Neural progenitor cell (in vitro differentiated cells): Measurements from ENCODE around the gene MFSD11. TPM values are rescaled to one million over a fixed set of nuclear protein-coding genes. Genes with fewer than 3 reads are reported as not detected.
"Not testable (repeated sequence)": the region's sequence is repeated elsewhere in the genome, so short reads cannot be mapped to it uniquely, and the experiment has no call there.

ENCODE experiments used
- DNase-seq: peaks from one replicate; pipeline ENCODE4 v3.0.0-alpha.2; 2016; ENCODE audit warnings: low spot score
- H2AFZ ChIP-seq: fragments of 200-600 bp; sonication (generic); replicated peaks from 2 replicates; pipeline ENCODE4 v1.6.1; 2016; ENCODE audit warnings: antibody characterized with exemption
- H3F3A ChIP-seq: fragments of 200-600 bp; sonication (generic); 2 replicates; pipeline ENCODE4 v1.6.1; 2016; ENCODE audit warnings: antibody characterized with exemption, low read depth
- H3K27ac ChIP-seq: fragments of 200-600 bp; sonication (generic); 2 replicates; pipeline ENCODE4 v1.5.1; 2016; ENCODE audit warnings: mild to moderate bottlenecking
- H3K27me3 ChIP-seq: fragments of 200-600 bp; sonication (generic); 2 replicates; pipeline ENCODE4 v1.6.1; 2016; ENCODE audit warnings: mild to moderate bottlenecking, moderate library complexity
- H3K36me3 ChIP-seq: fragments of 200-600 bp; sonication (generic); 2 replicates; pipeline ENCODE4 v1.5.1; 2016
- H3K4me1 ChIP-seq: fragments of 200-600 bp; sonication (generic); 2 replicates; pipeline ENCODE4 v1.6.1; 2016; ENCODE audit warnings: mixed run types
- H3K4me2 ChIP-seq: fragments of 200-600 bp; sonication (generic); 2 replicates; pipeline ENCODE4 v1.6.1; 2016
- H3K4me3 ChIP-seq: fragments of 200-600 bp; sonication (generic); 2 replicates; pipeline ENCODE4 v1.5.1; 2016
- H3K79me2 ChIP-seq: fragments of 200-600 bp; sonication (generic); 2 replicates; pipeline ENCODE4 v1.6.1; 2016; ENCODE audit warnings: low read depth
- H3K9ac ChIP-seq: fragments of 200-600 bp; sonication (generic); 2 replicates; pipeline ENCODE4 v1.6.1; 2016
- H3K9me3 ChIP-seq: fragments of 200-600 bp; sonication (generic); 2 replicates; pipeline ENCODE4 v1.5.1; 2016; ENCODE audit warnings: low read depth
- H4K20me1 ChIP-seq: fragments of 200-600 bp; sonication (generic); 2 replicates; pipeline ENCODE4 v1.6.1; 2016; ENCODE audit warnings: low read depth
- H3K27ac Mint-ChIP-seq: 3 replicates; pipeline ENCODE4 v1.8.0; 2021; ENCODE audit warnings: mixed read lengths
- H3K27me3 Mint-ChIP-seq: 2 replicates; pipeline ENCODE4 v1.8.0; 2022; ENCODE audit warnings: low read depth, mild to moderate bottlenecking, inconsistent platforms, moderate library complexity, mixed read lengths; ENCODE audit not compliant: insufficient read depth
- H3K36me3 Mint-ChIP-seq: 3 replicates; pipeline ENCODE4 v1.8.0; 2021; ENCODE audit warnings: mixed read lengths
- H3K4me1 Mint-ChIP-seq: 3 replicates; pipeline ENCODE4 v1.8.0; 2021; ENCODE audit warnings: mixed read lengths
- H3K4me3 Mint-ChIP-seq: 3 replicates; pipeline ENCODE4 v1.8.0; 2021; ENCODE audit warnings: mild to moderate bottlenecking, moderate library complexity, mixed read lengths
- H3K9me3 Mint-ChIP-seq: 3 replicates; pipeline ENCODE4 v1.8.0; 2020; ENCODE audit warnings: mixed read lengths
- CTCF ChIP-seq: fragments of 200-600 bp; sonication (generic); IDR thresholded peaks from 2 replicates; pipeline ENCODE4 v1.5.1; 2017; ENCODE audit warnings: antibody characterized with exemption, mild to moderate bottlenecking
- EZH2 ChIP-seq: fragments of 200-600 bp; sonication (generic); IDR thresholded peaks from 2 replicates; pipeline ENCODE4 v1.6.1; 2017; ENCODE audit warnings: antibody characterized with exemption, mild to moderate bottlenecking, moderate library complexity
- EZH2phosphoT487 ChIP-seq: fragments of 200-600 bp; sonication (generic); IDR thresholded peaks from 2 replicates; pipeline ENCODE4 v1.6.1; 2017; ENCODE audit warnings: antibody characterized with exemption
- total RNA-seq: library from RNA; depleted of rRNA; stranded (reverse); fragments of >200 nt; gene quantifications from 2 replicates; pipeline ENCODE4 v1.2.3, GENCODE V29; 2015; ENCODE audit warnings: low replicate concordance

Gene MFSD11
- total RNA-seq, 1 donor from 2014 or later = 25.7 TPM

- Histone ChIP-seq H3K27me3 (no peaks in the 10 kb centered on the region), H2AFZ (peak within 1 kb of the TSS; percentile 51), H3K4me2 (peak within 1 kb of the TSS; percentile 90), H3K4me3 (peak within 1 kb of the TSS; percentile 90), H3K9ac (peak within 1 kb of the TSS; percentile 94), H3K27ac (peak within 1 kb of the TSS; percentile 98), H4K20me1 (peaks cover 15% of the 10 kb centered on the region), H3K4me1 (peaks cover 6% of the 10 kb centered on the region), H3K79me2 (peaks cover 58% of the 10 kb centered on the region), H3K36me3 (no peaks in the 10 kb centered on the region), H3F3A (peaks cover 34% of the 10 kb centered on the region), H3K9me3 (no peaks in the 10 kb centered on the region)
- peaks cover 5% of the 10 kb centered on the region for H3K27me3 Mint-ChIP-seq
- no peaks in the 10 kb centered on the region for H3K9me3 Mint-ChIP-seq
- peak within 1 kb of the TSS; percentile 82 for H3K27ac Mint-ChIP-seq
- TF ChIP-seq CTCF = peak; percentile 76
- no peak for TF ChIP-seq EZH2phosphoT487
- no peak for TF ChIP-seq EZH2
- peaks cover 12% of the 10 kb centered on the region for H3K36me3 Mint-ChIP-seq
- H3K4me1 Mint-ChIP-seq = peaks cover 18% of the 10 kb centered on the region
- H3K4me3 Mint-ChIP-seq = peak within 1 kb of the TSS; percentile 95
- DNase-seq = peak; percentile 81
Measured at GRCh38 chr17:76726776-76727718, 10.9 kb upstream of the MFSD11 start, which contains the start of gene METTL23. TSS of gene METTL23 (plus strand) at chr17:76726839. CDS start at chr17:76729711, 2,872 bp downstream.

GRCh38 chr17:76727745-76728456 is 10.0 kb upstream of the MFSD11 start:
- Histone ChIP-seq H2AFZ (no peak overlapping the region), H3K9me3 (no peaks in the 10 kb centered on the region), H3K4me1 (peaks cover 6% of the 10 kb centered on the region), H4K20me1 (peaks cover 24% of the 10 kb centered on the region), H3K27ac (no peak overlapping the region), H3K36me3 (peaks cover 4% of the 10 kb centered on the region), H3K4me3 (peak overlapping the region; percentile 90), H3K9ac (peak overlapping the region; percentile 19), H3K79me2 (peaks cover 64% of the 10 kb centered on the region), H3K27me3 (no peaks in the 10 kb centered on the region), H3F3A (peaks cover 43% of the 10 kb centered on the region), H3K4me2 (peak overlapping the region; percentile 90)
- DNase-seq = no peak
- H3K27me3 Mint-ChIP-seq = peaks cover 5% of the 10 kb centered on the region
- peak overlapping the region; percentile 22 for H3K27ac Mint-ChIP-seq
- peak overlapping the region; percentile 95 for H3K4me3 Mint-ChIP-seq
- H3K9me3 Mint-ChIP-seq = no peaks in the 10 kb centered on the region
- H3K4me1 Mint-ChIP-seq = peaks cover 18% of the 10 kb centered on the region
- H3K36me3 Mint-ChIP-seq = peaks cover 12% of the 10 kb centered on the region
- no peak for TF ChIP-seq EZH2phosphoT487
- no peak for TF ChIP-seq CTCF
- no peak for TF ChIP-seq EZH2

GRCh38 chr17:76731800-76732733 is 5.9 kb upstream of the MFSD11 start:
- H2AFZ ChIP-seq, H3K4me3 ChIP-seq, H3K9me3 Mint-ChIP-seq, H3K9me3 ChIP-seq, H3K27me3 ChIP-seq, DNase-seq, H3K4me2 ChIP-seq, H3K4me3 Mint-ChIP-seq, H3K27ac Mint-ChIP-seq, H3K27me3 Mint-ChIP-seq, H3K9ac ChIP-seq: not testable (repeated sequence)
- peaks cover 28% of the 10 kb centered on the region for H3K36me3 Mint-ChIP-seq
- peaks cover 88% of the 10 kb centered on the region for H3K79me2 ChIP-seq
- H3K4me1 ChIP-seq = peaks cover 26% of the 10 kb centered on the region
- peaks cover 69% of the 10 kb centered on the region for H3F3A ChIP-seq
- H3K27ac ChIP-seq = peak overlapping the region; percentile 24
- H3K36me3 ChIP-seq = peaks cover 34% of the 10 kb centered on the region
- H4K20me1 ChIP-seq = peaks cover 57% of the 10 kb centered on the region
- H3K4me1 Mint-ChIP-seq = peaks cover 40% of the 10 kb centered on the region
